OCI-LY7 (cell line): ENCODE results near the gene ZNF415. TPM values are rescaled to one million over a fixed set of nuclear protein-coding genes. Genes with fewer than 3 reads are reported as not detected.
"Not testable (repeated sequence)": the region's sequence is repeated elsewhere in the genome, so short reads cannot be mapped to it uniquely, and the experiment has no call there.

Source experiments
- BruUV-seq: library from RNA; stranded (reverse); fragments of 400-500 nt; replicated peaks from 2 replicates; lab custom pipeline; 2021; lab: Mats Ljungman, UMichigan
- CTCF ChIA-PET: fragments of 300-600 bp; sonication (Branson Sonifier 250); formaldehyde crosslinking; loops from one replicate; lab custom pipeline; 2022; ENCODE audit warnings: antibody characterized with exemption; ENCODE audit not compliant: unreplicated experiment; lab: Charles Lee
- POLR2A ChIA-PET: fragments of 300-600 bp; sonication (Branson Sonifier 250); formaldehyde crosslinking; loops from one replicate; lab custom pipeline; 2022; ENCODE audit warnings: antibody characterized with exemption; lab: Charles Lee
- DNase-seq: peaks from one replicate; pipeline ENCODE4 v3.0.0-alpha.2; 2015; ENCODE audit warnings: low spot score
- H2AFZ ChIP-seq: fragments of 200-600 bp; sonication (generic), shearing (Covaris generic); 2 replicates; pipeline ENCODE4 v1.6.1; 2014; ENCODE audit warnings: mild to moderate bottlenecking, antibody characterized with exemption, low read length, moderate library complexity
- H3K27ac ChIP-seq: fragments of 200-600 bp; sonication (generic); 2 replicates; pipeline ENCODE4 v1.5.1; 2014; ENCODE audit warnings: mixed run types, low read depth, mild to moderate bottlenecking, moderate library complexity, low read length, inconsistent platforms; ENCODE audit not compliant: poor library complexity, severe bottlenecking
- H3K36me3 ChIP-seq: fragments of 200-600 bp; sonication (generic); 2 replicates; pipeline ENCODE4 v1.6.1; 2014; ENCODE audit warnings: mild to moderate bottlenecking, antibody characterized with exemption, low read length, moderate library complexity, mixed read lengths; ENCODE audit not compliant: insufficient read depth
- H3K4me1 ChIP-seq: fragments of 200-600 bp; sonication (generic); 2 replicates; pipeline ENCODE4 v1.5.1; 2014; ENCODE audit warnings: mild to moderate bottlenecking, low read length; ENCODE audit not compliant: insufficient read depth, poor library complexity, severe bottlenecking
- H3K4me2 ChIP-seq: fragments of 200-600 bp; sonication (generic); 2 replicates; pipeline ENCODE4 v1.6.1; 2014; ENCODE audit warnings: mild to moderate bottlenecking, low read length
- H3K4me3 ChIP-seq: fragments of 200-600 bp; sonication (generic); 2 replicates; pipeline ENCODE4 v1.5.1; 2014; ENCODE audit warnings: mild to moderate bottlenecking, low read depth, low read length; ENCODE audit not compliant: poor library complexity, severe bottlenecking
- H3K79me2 ChIP-seq: fragments of 200-600 bp; sonication (generic); 2 replicates; pipeline ENCODE4 v1.6.1; 2016; ENCODE audit warnings: low read depth, mild to moderate bottlenecking, low read length, moderate library complexity, mixed read lengths; ENCODE audit not compliant: insufficient read depth
- H3K9me2 ChIP-seq: fragments of 200-600 bp; sonication (generic); 2 replicates; pipeline ENCODE4 v1.6.1; 2016; ENCODE audit warnings: mild to moderate bottlenecking, low read length, mixed read lengths; ENCODE audit not compliant: insufficient read depth
- H3K9me3 ChIP-seq: fragments of 200-600 bp; sonication (generic); 2 replicates; pipeline ENCODE4 v1.6.1; 2014; ENCODE audit warnings: mild to moderate bottlenecking, mixed run types, low read length, mixed read lengths
- H4K20me1 ChIP-seq: fragments of 200-600 bp; sonication (generic); 2 replicates; pipeline ENCODE4 v1.6.1; 2014; ENCODE audit warnings: mild to moderate bottlenecking, antibody characterized with exemption, low read length, moderate library complexity, mixed read lengths; ENCODE audit not compliant: insufficient read depth
- EZH2phosphoT487 ChIP-seq: fragments of 200-600 bp; sonication (generic); IDR thresholded peaks from 2 replicates; pipeline ENCODE4 v1.6.1; 2018; ENCODE audit warnings: low read depth, borderline replicate concordance, mild to moderate bottlenecking, mixed run types, antibody characterized with exemption, low read length, moderate library complexity, mixed read lengths
- intact Hi-C: fragments of 100-400 bp; cut with micrococcal nuclease; formaldehyde crosslinking; loops from one replicate; pipeline ENCODE4 v1.10.0; 2022; ENCODE audit not compliant: unreplicated experiment
- total RNA-seq, 2 experiments: library from RNA; depleted of rRNA in 1 of 2; stranded (reverse); fragments of >200 nt in 1 of 2; shearing (Covaris generic) in 1 of 2; gene quantifications; 2 replicates each; pipeline ENCODE4 v1.2.3, GENCODE V29; 2014 to 2022
- TF ChIP-seq, protein P1 (sequence below): fragments of 200-600 bp; sonication (generic); conservative IDR thresholded peaks from 2 replicates; pipeline ENCODE4 v1.5.1; 2014; ENCODE audit warnings: mild to moderate bottlenecking, antibody characterized with exemption, low read length, moderate library complexity, mixed read lengths

ZNF415 gene
- total RNA-seq, 2 experiments from 2014 or later: 0.51 to 0.63 TPM

GRCh38 chr19:53096579-53096978 is 36.1 kb downstream of the ZNF415 start:
- POLR2A ChIA-PET: interaction anchor here (0.5 kb wide), 1 partner anchor 167 kb away, joined by 3 read pairs; no protein-coding TSS in a partner anchor
- H3K4me3 ChIP-seq, DNase-seq, H4K20me1 ChIP-seq, H2AFZ ChIP-seq, H3K4me2 ChIP-seq, H3K9me3 ChIP-seq, intact Hi-C loops, H3K4me1 ChIP-seq, H3K9me2 ChIP-seq, H3K27ac ChIP-seq, CTCF ChIA-PET, BruUV-seq: not testable (repeated sequence)
- Histone ChIP-seq H3K36me3 (peaks cover 59% of the 10 kb centered on the region), H3K79me2 (peaks cover 27% of the 10 kb centered on the region; the same call in 1 of the 2 replicates)

DNA sequence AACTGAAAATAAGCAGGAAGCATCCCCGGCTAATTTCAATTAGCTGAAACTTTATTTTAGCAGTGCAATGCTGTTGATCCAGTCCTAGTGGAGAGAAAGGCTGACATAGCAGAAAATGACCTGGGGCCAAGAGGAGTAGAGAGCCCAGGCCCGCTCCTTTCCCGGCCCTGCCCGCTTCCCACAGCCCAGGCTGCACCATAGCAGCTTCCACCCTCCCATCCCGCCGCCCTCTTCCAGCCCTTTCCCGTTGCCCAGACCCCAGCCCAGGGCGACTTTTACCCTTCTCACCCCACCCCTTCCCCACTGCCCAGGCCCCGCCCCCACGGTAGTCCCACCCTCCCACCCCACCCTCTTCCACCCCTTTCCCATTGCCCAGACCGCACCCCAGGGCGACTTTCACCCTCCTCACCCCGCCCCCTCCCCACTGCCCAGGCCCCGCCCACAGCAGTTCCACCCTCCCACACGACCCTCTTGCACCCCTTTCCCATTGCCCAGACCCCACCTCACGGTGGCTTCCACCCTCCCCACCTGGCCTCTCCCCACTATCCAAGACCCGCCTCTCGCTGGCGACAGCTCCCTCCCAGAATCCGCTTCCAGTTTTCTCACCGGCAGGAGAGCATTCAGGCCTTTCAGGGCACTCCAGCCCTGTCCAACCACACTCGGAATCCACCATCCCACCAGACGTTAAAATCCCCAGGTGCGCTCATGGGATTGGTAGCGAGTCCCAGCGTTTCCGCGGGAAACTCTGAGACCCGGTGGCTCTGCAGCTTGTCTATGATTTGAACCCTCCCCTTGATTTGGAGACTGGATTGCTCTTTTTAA is 37.7 kb downstream of the ZNF415 start:
- H3K9me2 ChIP-seq: no peaks in the 10 kb centered on the region
- intact Hi-C loops: no loop called here
- ChIA-PET CTCF (interaction anchor here (0.5 kb wide), 1 partner anchor 58 kb away, joined by 3 read pairs; no protein-coding TSS in a partner anchor), POLR2A (no interaction called here)
- H3K79me2 ChIP-seq: peaks cover 12% of the 10 kb centered on the region; the same call in 1 of the 2 replicates
- H4K20me1 ChIP-seq: no peaks in the 10 kb centered on the region
- H3K4me3 ChIP-seq: no peak overlapping the region
- H3K27ac ChIP-seq: no peak overlapping the region
- H2AFZ ChIP-seq: no peak overlapping the region
- H3K4me1 ChIP-seq: no peaks in the 10 kb centered on the region
- DNase-seq: no peak
- peaks cover 72% of the 10 kb centered on the region for H3K36me3 ChIP-seq
- no peak overlapping the region for H3K4me2 ChIP-seq
- no peaks in the 10 kb centered on the region for H3K9me3 ChIP-seq
- TF ChIP-seq, protein P1, sequence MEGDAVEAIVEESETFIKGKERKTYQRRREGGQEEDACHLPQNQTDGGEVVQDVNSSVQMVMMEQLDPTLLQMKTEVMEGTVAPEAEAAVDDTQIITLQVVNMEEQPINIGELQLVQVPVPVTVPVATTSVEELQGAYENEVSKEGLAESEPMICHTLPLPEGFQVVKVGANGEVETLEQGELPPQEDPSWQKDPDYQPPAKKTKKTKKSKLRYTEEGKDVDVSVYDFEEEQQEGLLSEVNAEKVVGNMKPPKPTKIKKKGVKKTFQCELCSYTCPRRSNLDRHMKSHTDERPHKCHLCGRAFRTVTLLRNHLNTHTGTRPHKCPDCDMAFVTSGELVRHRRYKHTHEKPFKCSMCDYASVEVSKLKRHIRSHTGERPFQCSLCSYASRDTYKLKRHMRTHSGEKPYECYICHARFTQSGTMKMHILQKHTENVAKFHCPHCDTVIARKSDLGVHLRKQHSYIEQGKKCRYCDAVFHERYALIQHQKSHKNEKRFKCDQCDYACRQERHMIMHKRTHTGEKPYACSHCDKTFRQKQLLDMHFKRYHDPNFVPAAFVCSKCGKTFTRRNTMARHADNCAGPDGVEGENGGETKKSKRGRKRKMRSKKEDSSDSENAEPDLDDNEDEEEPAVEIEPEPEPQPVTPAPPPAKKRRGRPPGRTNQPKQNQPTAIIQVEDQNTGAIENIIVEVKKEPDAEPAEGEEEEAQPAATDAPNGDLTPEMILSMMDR: no peak
- no peak for TF ChIP-seq EZH2phosphoT487
- BruUV-seq: no TSS peak

DNA sequence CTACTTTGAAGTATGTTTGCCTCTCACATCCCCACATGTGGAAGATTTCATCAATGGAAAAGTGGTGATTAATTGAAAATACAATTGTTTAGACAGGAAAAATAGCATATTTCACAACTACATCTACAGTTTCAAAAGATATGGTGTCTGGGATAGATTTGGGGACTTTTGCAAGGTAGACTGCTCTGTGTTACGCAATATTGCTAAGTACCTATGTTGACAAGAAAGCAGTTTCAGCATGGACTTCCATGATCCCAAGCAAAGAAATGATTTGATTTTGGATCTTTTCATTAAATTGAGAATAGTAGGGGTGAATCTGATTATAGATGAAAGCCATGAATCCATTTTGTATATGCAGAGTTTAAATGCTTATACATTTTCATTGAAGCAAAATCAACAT is 40.0 kb downstream of the ZNF415 start:
- Histone ChIP-seq H3K9me2 (no peaks in the 10 kb centered on the region), H3K4me1 (no peaks in the 10 kb centered on the region), H2AFZ (no peak overlapping the region), H3K36me3 (peaks cover 73% of the 10 kb centered on the region), H3K27ac (no peak overlapping the region), H3K9me3 (no peaks in the 10 kb centered on the region), H3K4me2 (no peak overlapping the region), H4K20me1 (no peaks in the 10 kb centered on the region), H3K79me2 (peaks cover 5% of the 10 kb centered on the region; the same call in 1 of the 2 replicates), H3K4me3 (no peak overlapping the region)
- no peak for DNase-seq
- BruUV-seq: no TSS peak
- ChIA-PET CTCF (no interaction called here), POLR2A (no interaction called here)
- intact Hi-C loops: no loop called here
- TF ChIP-seq EZH2phosphoT487: no peak
- TF ChIP-seq, protein P1: no peak
